WERI-Rb-1 (cell line): Measurements from ENCODE around the gene METTL25.

ENCODE experiments used
- DNase-seq: peaks from one replicate; pipeline ENCODE4 v3.0.0-alpha.2; 2020
- H3K27ac ChIP-seq: fragments of 250-450 bp; sonication (Bioruptor Pico); 2 replicates; pipeline ENCODE4 v1.5.1; 2020; ENCODE audit warnings: mild to moderate bottlenecking, moderate library complexity
- H3K27me3 ChIP-seq: fragments of 250-450 bp; sonication (Bioruptor Pico); 2 replicates; pipeline ENCODE4 v1.5.1; 2021; ENCODE audit warnings: mild to moderate bottlenecking, low read depth, moderate library complexity; ENCODE audit not compliant: insufficient read depth, severe bottlenecking
- H3K36me3 ChIP-seq: fragments of 250-450 bp; sonication (Bioruptor Pico); 2 replicates; pipeline ENCODE4 v1.5.1; 2020; ENCODE audit warnings: mild to moderate bottlenecking, moderate library complexity
- H3K4me3 ChIP-seq: 2 replicates; pipeline ENCODE4 v1.5.1; 2011; ENCODE audit warnings: low read depth, mild to moderate bottlenecking, control low read depth, low read length
- H3K9me3 ChIP-seq: fragments of 250-450 bp; sonication (Bioruptor Pico); 2 replicates; pipeline ENCODE4 v1.5.1; 2021; ENCODE audit warnings: mild to moderate bottlenecking, moderate library complexity; ENCODE audit not compliant: severe bottlenecking
- CTCF ChIP-seq: IDR thresholded peaks from 2 replicates; pipeline ENCODE4 v1.5.1; 2011; ENCODE audit warnings: low read depth, mild to moderate bottlenecking, control low read depth, inconsistent platforms, low read length

Gene METTL25

DNA sequence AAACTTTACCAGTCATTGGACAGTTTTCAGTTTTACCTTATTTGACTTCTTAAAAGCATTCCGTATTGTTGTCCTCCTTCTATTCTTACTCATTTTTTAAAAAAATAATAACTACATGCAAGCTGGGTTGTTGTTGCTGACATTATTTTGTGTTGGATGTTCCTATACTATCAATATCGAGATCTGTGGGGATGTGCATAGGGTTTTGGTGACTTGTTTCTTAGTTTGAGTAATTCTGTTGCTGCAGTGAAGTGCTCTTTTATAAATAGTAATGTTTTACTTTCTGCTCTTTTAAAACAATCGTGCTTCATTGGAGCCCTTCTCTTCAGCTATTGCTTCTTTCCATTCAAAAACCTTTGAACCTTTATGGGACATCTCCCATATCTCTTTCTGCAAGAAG is 79.4 kb downstream of the METTL25 start:
- H3K27ac ChIP-seq = no peak overlapping the region
- no peak for TF ChIP-seq CTCF
- H3K36me3 ChIP-seq = no peaks in the 10 kb centered on the region
- no peak for DNase-seq
- no peaks in the 10 kb centered on the region for H3K27me3 ChIP-seq
- no peak overlapping the region for H3K4me3 ChIP-seq
- H3K9me3 ChIP-seq = no peaks in the 10 kb centered on the region

- TF ChIP-seq CTCF = no peak
- H3K4me3 ChIP-seq = no peak overlapping the region
- no peak for DNase-seq
- H3K27ac ChIP-seq = no peak overlapping the region
- no peaks in the 10 kb centered on the region for H3K27me3 ChIP-seq
- no peaks in the 10 kb centered on the region for H3K9me3 ChIP-seq
- H3K36me3 ChIP-seq = no peaks in the 10 kb centered on the region
Measured at GRCh38 chr12:82438356-82438755, 80.0 kb downstream of the METTL25 start.

DNA sequence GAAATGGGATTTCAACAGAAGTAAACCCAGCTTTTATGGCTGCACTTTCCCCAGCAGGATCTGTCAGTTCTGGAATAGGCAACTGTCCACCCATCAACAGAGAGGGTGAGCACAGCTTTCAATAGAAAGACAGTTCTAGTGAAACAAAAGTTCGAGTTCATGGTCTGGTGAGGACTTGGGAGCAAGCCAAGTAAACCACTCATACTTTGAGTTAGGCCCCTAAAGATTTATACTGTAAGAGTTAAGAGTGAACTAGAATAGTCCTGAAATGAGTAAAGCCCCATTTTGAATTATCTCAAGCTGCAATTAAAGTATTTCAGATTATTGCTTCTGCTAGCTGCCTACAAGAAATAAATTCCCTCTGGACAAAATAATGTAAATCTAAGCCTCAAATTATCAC is 82.6 kb downstream of the METTL25 start:
- H3K9me3 ChIP-seq = no peaks in the 10 kb centered on the region

DNA sequence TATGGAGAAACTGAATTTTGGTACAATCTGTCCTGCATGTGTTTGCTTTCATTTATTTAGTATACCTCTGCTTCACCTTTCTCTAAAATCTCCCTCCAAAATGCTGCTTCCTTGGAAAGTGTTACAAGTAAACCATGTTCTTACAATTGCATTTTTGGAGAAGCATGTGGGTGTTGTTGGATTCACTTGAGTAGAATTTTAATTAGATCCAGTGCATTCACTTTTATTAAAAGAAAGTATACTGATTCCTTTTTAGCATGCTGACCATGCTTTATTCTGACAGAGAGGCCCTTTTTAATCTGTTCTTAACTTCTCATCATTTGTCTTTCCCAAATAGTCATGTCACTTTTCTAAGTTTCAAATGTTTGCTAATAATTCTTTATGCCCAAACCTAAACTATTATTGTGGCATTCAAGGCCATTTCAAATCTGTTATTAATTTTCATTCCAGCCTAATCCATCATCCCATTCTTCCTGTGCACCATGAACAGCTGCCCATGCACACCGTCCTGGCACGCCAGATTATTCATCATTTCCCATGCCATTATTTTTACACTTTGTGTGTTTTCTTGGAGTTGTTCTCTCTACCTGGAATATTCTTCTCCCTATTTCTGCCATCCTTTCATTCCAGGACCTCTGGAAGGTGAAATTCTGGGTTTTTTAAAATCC is 90.7 kb downstream of the METTL25 start:
- Histone ChIP-seq H3K4me3 (no peak overlapping the region), H3K27ac (no peak overlapping the region), H3K36me3 (no peaks in the 10 kb centered on the region), H3K27me3 (no peaks in the 10 kb centered on the region), H3K9me3 (no peaks in the 10 kb centered on the region)
- TF ChIP-seq CTCF = no peak
- DNase-seq = no peak

More for the DNA sequence above, 82.6 kb downstream of the METTL25 start:
- Histone ChIP-seq H3K27me3 (no peaks in the 10 kb centered on the region), H3K27ac (no peak overlapping the region), H3K36me3 (no peaks in the 10 kb centered on the region), H3K4me3 (no peak overlapping the region)
- no peak for DNase-seq
- TF ChIP-seq CTCF = no peak

GRCh38 chr12:82456633-82457032 is 98.3 kb downstream of the METTL25 start:
- no peak for DNase-seq
- Histone ChIP-seq H3K9me3 (no peaks in the 10 kb centered on the region), H3K27ac (no peak overlapping the region), H3K27me3 (no peaks in the 10 kb centered on the region), H3K4me3 (no peak overlapping the region), H3K36me3 (no peaks in the 10 kb centered on the region)
- no peak for TF ChIP-seq CTCF

DNA sequence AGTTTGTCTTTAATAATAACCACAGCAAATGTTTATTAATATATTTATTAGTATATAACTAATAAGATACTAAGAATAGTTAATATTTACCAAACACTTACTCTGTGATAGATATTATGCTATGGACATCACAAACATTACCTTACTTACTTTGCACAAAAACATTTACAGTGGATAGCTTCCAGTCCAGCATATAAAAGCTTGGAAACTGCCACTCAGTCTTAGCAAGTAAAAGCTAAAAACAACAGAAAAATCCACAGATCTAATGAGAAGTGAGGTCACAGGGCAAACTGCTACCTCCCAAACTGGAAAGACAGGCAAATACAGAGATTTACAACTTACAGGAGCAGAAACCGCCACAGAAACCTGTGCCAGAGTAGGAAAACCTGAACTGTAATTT is 99.8 kb downstream of the METTL25 start:
- H3K4me3 ChIP-seq = no peak overlapping the region
- no peak for TF ChIP-seq CTCF
- no peak for DNase-seq
- H3K9me3 ChIP-seq = no peaks in the 10 kb centered on the region
- H3K27ac ChIP-seq = no peak overlapping the region
- H3K27me3 ChIP-seq = no peaks in the 10 kb centered on the region
- no peaks in the 10 kb centered on the region for H3K36me3 ChIP-seq
